Esophagus squamous epithelium (tissue), 4 donors: ENCODE results near the gene ALDH16A1.

ENCODE experiments used
- POLR2A ChIP-seq, 4 donors: fragments of 450-650 bp; IDR thresholded peaks; one replicate each; pipeline ENCODE4 v1.6.1; 2017; ENCODE audit warnings: antibody characterized with exemption in 4 of 4, mild to moderate bottlenecking in 4 of 4, moderate library complexity in 3 of 4
- TF ChIP-seq, protein P1 (sequence below), 6 experiments: fragments of 450-650 bp in 4 of 6; fragments of 200-600 bp in 2 of 6; sonication (generic) in 2 of 6; IDR thresholded peaks; one replicate each; pipeline ENCODE4 v1.5.1; 2016 to 2019; ENCODE audit warnings: antibody characterized with exemption in 6 of 6, mild to moderate bottlenecking in 4 of 6, moderate library complexity in 4 of 6

DNA sequence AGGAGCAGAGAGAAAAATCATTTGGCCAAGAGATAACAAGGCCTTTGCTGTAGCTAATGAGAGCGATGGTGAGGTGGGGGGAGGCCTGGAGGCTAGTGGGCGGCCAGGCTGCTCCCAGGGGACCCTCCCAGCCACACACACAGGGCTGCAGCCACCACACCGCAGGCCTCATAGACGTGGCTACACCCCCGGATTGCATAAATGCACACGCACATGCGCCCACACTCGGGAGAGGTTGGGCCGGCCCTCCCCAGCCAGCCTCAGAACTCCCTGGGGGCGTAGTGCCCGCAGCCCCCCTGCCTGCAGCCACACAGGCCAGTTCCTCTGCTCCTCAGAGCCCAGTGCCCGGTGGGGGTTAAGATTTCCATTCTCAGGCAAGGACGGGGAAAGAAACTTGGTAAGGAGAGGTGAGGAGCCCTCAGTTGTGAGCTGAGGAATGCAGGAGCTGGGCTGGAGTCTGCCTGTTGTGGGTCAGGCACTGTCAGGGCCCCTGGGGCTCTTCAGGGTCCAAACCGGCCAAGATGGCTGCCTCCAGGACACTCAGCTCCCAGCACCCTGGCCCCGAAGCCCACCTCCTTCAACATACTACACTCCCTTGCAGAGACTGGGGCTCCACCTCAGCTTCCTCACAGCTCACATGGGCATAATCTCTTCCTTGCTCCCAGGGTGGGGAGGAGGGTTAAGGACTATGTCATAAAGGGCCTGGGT, 37.8 kb upstream of the ALDH16A1 start:
- TF ChIP-seq, protein P1, sequence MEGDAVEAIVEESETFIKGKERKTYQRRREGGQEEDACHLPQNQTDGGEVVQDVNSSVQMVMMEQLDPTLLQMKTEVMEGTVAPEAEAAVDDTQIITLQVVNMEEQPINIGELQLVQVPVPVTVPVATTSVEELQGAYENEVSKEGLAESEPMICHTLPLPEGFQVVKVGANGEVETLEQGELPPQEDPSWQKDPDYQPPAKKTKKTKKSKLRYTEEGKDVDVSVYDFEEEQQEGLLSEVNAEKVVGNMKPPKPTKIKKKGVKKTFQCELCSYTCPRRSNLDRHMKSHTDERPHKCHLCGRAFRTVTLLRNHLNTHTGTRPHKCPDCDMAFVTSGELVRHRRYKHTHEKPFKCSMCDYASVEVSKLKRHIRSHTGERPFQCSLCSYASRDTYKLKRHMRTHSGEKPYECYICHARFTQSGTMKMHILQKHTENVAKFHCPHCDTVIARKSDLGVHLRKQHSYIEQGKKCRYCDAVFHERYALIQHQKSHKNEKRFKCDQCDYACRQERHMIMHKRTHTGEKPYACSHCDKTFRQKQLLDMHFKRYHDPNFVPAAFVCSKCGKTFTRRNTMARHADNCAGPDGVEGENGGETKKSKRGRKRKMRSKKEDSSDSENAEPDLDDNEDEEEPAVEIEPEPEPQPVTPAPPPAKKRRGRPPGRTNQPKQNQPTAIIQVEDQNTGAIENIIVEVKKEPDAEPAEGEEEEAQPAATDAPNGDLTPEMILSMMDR (IDR thresholded peaks at IDR 0.05), result no peak
- TF ChIP-seq POLR2A (IDR thresholded peaks at IDR 0.05), result no peak
